ENCODE measurements around the gene EPHA6.
"Not testable (repeated sequence)": the region's sequence is repeated elsewhere in the genome, so short reads cannot be mapped to it uniquely, and the experiment has no call there.

The EPHA6 gene

GRCh38 chr3:97620514-97620913 lies 806.1 kb downstream of the EPHA6 start:
- not testable (repeated sequence) for H3K4me1 ChIP-seq (ENCODE audit: insufficient read depth, low read length); H3K36me3 ChIP-seq (ENCODE audit: insufficient read depth, low read length); H3K9ac ChIP-seq (ENCODE audit: low read depth, low read length); H3K4me3 ChIP-seq (ENCODE audit: low read length); H3K27ac ChIP-seq (ENCODE audit: low read depth, low read length); H3K9me3 ChIP-seq (ENCODE audit: insufficient read depth, low read depth, low read length); H3K27me3 ChIP-seq (ENCODE audit: insufficient read depth, low read length)
- 100% methylated on average over 1 of the region's 1 CpG for WGBS

- no peak overlapping the region for H3K4me3 ChIP-seq (ENCODE audit: low read length)
- H3K27ac ChIP-seq (ENCODE audit: low read depth, low read length): no peak overlapping the region
- 0 out of 2 replicates have a peak, but pooled peaks cover 2% of the 10 kb centered on the region for H3K9me3 ChIP-seq (ENCODE audit: insufficient read depth, low read depth, low read length)
- no peak overlapping the region for H3K9ac ChIP-seq (ENCODE audit: low read depth, low read length)
- no peaks in the 10 kb centered on the region for H3K4me1 ChIP-seq (ENCODE audit: insufficient read depth, low read length)
- H3K36me3 ChIP-seq (ENCODE audit: insufficient read depth, low read length): no peaks in the 10 kb centered on the region
- H3K27me3 ChIP-seq (ENCODE audit: insufficient read depth, low read length): no peaks in the 10 kb centered on the region
- whole genome bisulfite sequencing: no CpG with 5 or more reads among the region's 1 CpG
Measured at GRCh38 chr3:97636465-97636864, 822.1 kb downstream of the EPHA6 start.

GRCh38 chr3:97646932-97647331 lies 832.5 kb downstream of the EPHA6 start:
- H3K36me3 ChIP-seq (ENCODE audit: insufficient read depth, low read length): no peaks in the 10 kb centered on the region
- no peak overlapping the region for H3K27ac ChIP-seq (ENCODE audit: low read depth, low read length)
- WGBS: 100% methylated on average over 1 of the region's 1 CpG
- no peaks in the 10 kb centered on the region for H3K4me1 ChIP-seq (ENCODE audit: insufficient read depth, low read length)
- no peaks in the 10 kb centered on the region for H3K9me3 ChIP-seq (ENCODE audit: insufficient read depth, low read depth, low read length)
- H3K9ac ChIP-seq (ENCODE audit: low read depth, low read length): no peak overlapping the region
- no peak overlapping the region for H3K4me3 ChIP-seq (ENCODE audit: low read length)
- no peaks in the 10 kb centered on the region for H3K27me3 ChIP-seq (ENCODE audit: insufficient read depth, low read length)

DNA sequence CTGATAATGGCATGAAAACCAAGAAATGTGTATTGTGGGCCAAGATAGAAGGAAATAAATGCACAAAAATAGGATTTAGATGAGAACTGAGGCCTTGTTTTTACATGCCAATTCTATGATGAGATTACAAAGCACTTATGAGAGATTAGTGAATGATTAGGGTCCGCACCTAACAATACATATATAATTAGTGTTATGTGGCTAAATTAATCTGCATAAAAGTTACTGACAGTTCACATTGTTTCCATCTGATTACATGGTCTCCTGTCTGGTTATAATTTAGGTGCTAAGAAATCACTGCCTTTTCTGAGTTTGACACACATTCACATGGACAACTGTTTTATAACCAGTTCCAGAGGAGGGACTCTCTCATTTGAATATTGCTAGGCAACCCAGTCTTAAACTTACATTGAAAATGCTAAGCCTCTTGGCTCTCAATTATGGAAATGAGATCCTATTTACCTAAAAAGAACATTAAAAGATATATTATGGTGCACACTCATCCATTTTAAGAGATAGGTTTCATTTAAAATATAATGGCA lies 833.1 kb downstream of the EPHA6 start:
- no CpG with 5 or more reads among the region's 1 CpG for WGBS
- no peaks in the 10 kb centered on the region for H3K4me1 ChIP-seq (ENCODE audit: insufficient read depth, low read length)
- no peaks in the 10 kb centered on the region for H3K27me3 ChIP-seq (ENCODE audit: insufficient read depth, low read length)
- no peak overlapping the region for H3K27ac ChIP-seq (ENCODE audit: low read depth, low read length)
- no peaks in the 10 kb centered on the region for H3K9me3 ChIP-seq (ENCODE audit: insufficient read depth, low read depth, low read length)
- no peak overlapping the region for H3K4me3 ChIP-seq (ENCODE audit: low read length)
- no peak overlapping the region for H3K9ac ChIP-seq (ENCODE audit: low read depth, low read length)
- H3K36me3 ChIP-seq (ENCODE audit: insufficient read depth, low read length): no peaks in the 10 kb centered on the region

DNA sequence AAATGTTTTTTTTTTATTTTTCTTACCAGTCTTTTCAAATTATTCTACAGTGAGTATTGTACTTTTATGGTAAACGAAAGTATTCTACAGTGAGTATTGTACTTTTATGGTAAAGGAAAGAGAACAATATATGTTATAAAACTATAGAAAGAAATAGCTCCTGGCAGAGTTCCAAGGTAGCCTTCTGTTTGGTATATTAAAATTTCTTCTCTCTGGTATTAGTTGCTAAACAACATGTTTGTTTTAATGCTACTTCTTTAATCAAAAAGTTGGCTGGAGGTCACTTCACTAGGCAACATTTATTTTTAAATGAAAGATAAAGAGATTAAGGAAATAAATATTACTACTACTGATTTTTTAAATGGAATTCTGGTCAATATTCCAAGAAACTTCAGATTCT lies 841.6 kb downstream of the EPHA6 start:
- Histone ChIP-seq H3K4me1 (ENCODE audit: insufficient read depth, low read length) (no peaks in the 10 kb centered on the region; the same call in 1 of the 2 replicates), H3K4me3 (ENCODE audit: low read length) (no peak overlapping the region), H3K27ac (ENCODE audit: low read depth, low read length) (no peak overlapping the region), H3K27me3 (ENCODE audit: insufficient read depth, low read length) (no peaks in the 10 kb centered on the region; the same call in 1 of the 2 replicates), H3K9me3 (ENCODE audit: insufficient read depth, low read depth, low read length) (no peaks in the 10 kb centered on the region), H3K36me3 (ENCODE audit: insufficient read depth, low read length) (no peaks in the 10 kb centered on the region), H3K9ac (ENCODE audit: low read depth, low read length) (no peak overlapping the region)
- no CpG with 5 or more reads among the region's 1 CpG for WGBS

GRCh38 chr3:97656638-97657037 lies 842.2 kb downstream of the EPHA6 start:
- Histone ChIP-seq H3K9me3 (ENCODE audit: insufficient read depth, low read depth, low read length) (no peaks in the 10 kb centered on the region), H3K4me3 (ENCODE audit: low read length) (no peak overlapping the region), H3K27ac (ENCODE audit: low read depth, low read length) (no peak overlapping the region), H3K27me3 (ENCODE audit: insufficient read depth, low read length) (peaks cover 4% of the 10 kb centered on the region; the same call in 1 of the 2 replicates), H3K4me1 (ENCODE audit: insufficient read depth, low read length) (peaks cover 5% of the 10 kb centered on the region), H3K36me3 (ENCODE audit: insufficient read depth, low read length) (no peaks in the 10 kb centered on the region), H3K9ac (ENCODE audit: low read depth, low read length) (no peak overlapping the region)

GRCh38 chr3:97658668-97659285 lies 844.4 kb downstream of the EPHA6 start:
- WGBS: 18% methylated on average over 2 of the region's 3 CpGs
- Histone ChIP-seq H3K27me3 (ENCODE audit: insufficient read depth, low read length) (peaks cover 4% of the 10 kb centered on the region; the same call in 1 of the 2 replicates), H3K36me3 (ENCODE audit: insufficient read depth, low read length) (no peaks in the 10 kb centered on the region)

GRCh38 chr3:97662264-97662663 lies 847.9 kb downstream of the EPHA6 start:
- Histone ChIP-seq H3K27me3 (ENCODE audit: insufficient read depth, low read length) (peaks cover 4% of the 10 kb centered on the region; the same call in 1 of the 2 replicates), H3K27ac (ENCODE audit: low read depth, low read length) (no peak overlapping the region; the same call in 1 of the 2 replicates), H3K4me1 (ENCODE audit: insufficient read depth, low read length) (peaks cover 16% of the 10 kb centered on the region), H3K4me3 (ENCODE audit: low read length) (no peak overlapping the region), H3K9ac (ENCODE audit: low read depth, low read length) (no peak overlapping the region), H3K9me3 (ENCODE audit: insufficient read depth, low read depth, low read length) (no peaks in the 10 kb centered on the region), H3K36me3 (ENCODE audit: insufficient read depth, low read length) (no peaks in the 10 kb centered on the region)
- 30% methylated on average over 4 of the region's 5 CpGs for WGBS

More at GRCh38 chr3:97658668-97659285, 844.4 kb downstream of the EPHA6 start:
- no peak overlapping the region for H3K4me3 ChIP-seq (ENCODE audit: low read length)
- no peak overlapping the region for H3K9ac ChIP-seq (ENCODE audit: low read depth, low read length)
- H3K27ac ChIP-seq (ENCODE audit: low read depth, low read length): no peak overlapping the region
- peaks cover 16% of the 10 kb centered on the region for H3K4me1 ChIP-seq (ENCODE audit: insufficient read depth, low read length)
- no peaks in the 10 kb centered on the region for H3K9me3 ChIP-seq (ENCODE audit: insufficient read depth, low read depth, low read length)

DNA sequence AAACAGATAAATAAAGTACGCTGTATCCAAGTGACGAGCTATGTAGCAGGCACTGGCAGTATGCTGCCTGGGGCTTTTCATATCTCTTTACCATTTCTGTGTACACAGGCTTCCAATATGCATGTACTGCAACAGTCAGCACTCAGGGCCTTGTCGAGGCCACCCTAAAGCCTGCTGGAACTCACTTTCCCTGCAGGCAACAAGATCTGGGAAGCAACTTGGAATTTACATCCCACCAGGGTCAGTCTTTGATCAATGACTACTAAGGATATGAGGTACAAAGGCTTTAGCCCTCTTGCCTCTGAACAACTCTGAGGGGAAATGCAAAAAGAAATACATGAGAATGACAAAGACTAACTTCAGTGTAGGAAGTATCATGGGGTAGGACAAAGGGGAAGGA lies 848.4 kb downstream of the EPHA6 start:
- Histone ChIP-seq H3K27me3 (ENCODE audit: insufficient read depth, low read length) (peaks cover 4% of the 10 kb centered on the region; the same call in 1 of the 2 replicates), H3K4me1 (ENCODE audit: insufficient read depth, low read length) (peaks cover 16% of the 10 kb centered on the region), H3K9ac (ENCODE audit: low read depth, low read length) (no peak overlapping the region), H3K4me3 (ENCODE audit: low read length) (no peak overlapping the region), H3K36me3 (ENCODE audit: insufficient read depth, low read length) (no peaks in the 10 kb centered on the region), H3K27ac (ENCODE audit: low read depth, low read length) (peak overlapping the region; percentile 47; the same call in 1 of the 2 replicates), H3K9me3 (ENCODE audit: insufficient read depth, low read depth, low read length) (no peaks in the 10 kb centered on the region)
- 39% methylated on average over 3 of the region's 3 CpGs for WGBS

GRCh38 chr3:97665896-97666295 lies 851.5 kb downstream of the EPHA6 start:
- peaks cover 16% of the 10 kb centered on the region for H3K4me1 ChIP-seq (ENCODE audit: insufficient read depth, low read length)
- no peak overlapping the region for H3K4me3 ChIP-seq (ENCODE audit: low read length)
- no peaks in the 10 kb centered on the region for H3K9me3 ChIP-seq (ENCODE audit: insufficient read depth, low read depth, low read length)
- H3K27me3 ChIP-seq (ENCODE audit: insufficient read depth, low read length): peaks cover 4% of the 10 kb centered on the region; the same call in 1 of the 2 replicates
- no peaks in the 10 kb centered on the region for H3K36me3 ChIP-seq (ENCODE audit: insufficient read depth, low read length)
- 92% methylated on average over 5 of the region's 5 CpGs for WGBS
- no peak overlapping the region for H3K27ac ChIP-seq (ENCODE audit: low read depth, low read length)
- no peak overlapping the region for H3K9ac ChIP-seq (ENCODE audit: low read depth, low read length)

GRCh38 chr3:97670952-97671351 lies 856.6 kb downstream of the EPHA6 start:
- H3K36me3 ChIP-seq (ENCODE audit: insufficient read depth, low read length): no peaks in the 10 kb centered on the region
- no peaks in the 10 kb centered on the region for H3K27me3 ChIP-seq (ENCODE audit: insufficient read depth, low read length)
- no peak overlapping the region for H3K4me3 ChIP-seq (ENCODE audit: low read length)
- H3K9me3 ChIP-seq (ENCODE audit: insufficient read depth, low read depth, low read length): no peaks in the 10 kb centered on the region
- 94% methylated on average over 4 of the region's 4 CpGs for WGBS
- H3K4me1 ChIP-seq (ENCODE audit: insufficient read depth, low read length): no peaks in the 10 kb centered on the region
- H3K27ac ChIP-seq (ENCODE audit: low read depth, low read length): no peak overlapping the region
- no peak overlapping the region for H3K9ac ChIP-seq (ENCODE audit: low read depth, low read length)

All from HUES64 (cell line).